ENCODE data around the gene SGTA. TPM values are rescaled to one million over a fixed set of nuclear protein-coding genes. Genes with fewer than 3 reads are reported as not detected.

SGTA gene
- total and polyA plus RNA-seq, 7 donors = 63.4 to 186 (median 99.1) TPM

DNA sequence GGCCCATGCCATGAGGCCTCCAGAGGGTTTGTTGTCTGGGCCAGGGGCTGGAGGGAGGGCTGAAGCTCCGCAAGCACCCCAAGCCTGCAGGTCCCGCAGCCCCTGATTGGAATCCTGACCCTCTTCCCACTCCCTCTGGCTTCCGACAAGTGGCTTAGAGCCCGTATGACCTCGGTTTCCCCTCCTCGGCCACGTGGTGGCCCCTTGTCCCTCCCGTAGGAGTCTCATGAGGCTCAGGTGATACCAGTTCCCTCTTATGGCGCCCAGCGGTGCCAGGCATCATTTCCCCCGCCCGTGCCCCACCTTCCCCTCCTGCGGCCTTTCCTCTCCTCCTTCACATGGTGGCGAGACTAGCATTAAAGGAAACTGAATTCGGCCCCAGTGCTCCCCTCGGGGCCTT, 8.4 kb upstream of the SGTA start:
- WGBS, 3 donors = 92 to 94% (median 92%) methylated on average over 16 of the region's 16 CpGs
- no peak overlapping the region for H3K27ac ChIP-seq
- no peak for ATAC-seq
- intact Hi-C loops (cut with DNase I) = no loop called here
- peaks cover 2% of the 10 kb centered on the region for H3K4me1 ChIP-seq
- H3K27me3 ChIP-seq (ENCODE audit: insufficient read depth in 3 of 3, low read length in 2 of 3) = no peaks in the 10 kb centered on the region
- H3K9me3 ChIP-seq = no peaks in the 10 kb centered on the region
- peaks cover 0 to 33% of the 10 kb centered on the region in 2 donors for H3K36me3 ChIP-seq (ENCODE audit: insufficient read depth in 1 of 2, low read depth in 1 of 2)
- no peak overlapping the region for H3K4me3 ChIP-seq
- DNase-seq = no peak
- TF ChIP-seq, protein P1, sequence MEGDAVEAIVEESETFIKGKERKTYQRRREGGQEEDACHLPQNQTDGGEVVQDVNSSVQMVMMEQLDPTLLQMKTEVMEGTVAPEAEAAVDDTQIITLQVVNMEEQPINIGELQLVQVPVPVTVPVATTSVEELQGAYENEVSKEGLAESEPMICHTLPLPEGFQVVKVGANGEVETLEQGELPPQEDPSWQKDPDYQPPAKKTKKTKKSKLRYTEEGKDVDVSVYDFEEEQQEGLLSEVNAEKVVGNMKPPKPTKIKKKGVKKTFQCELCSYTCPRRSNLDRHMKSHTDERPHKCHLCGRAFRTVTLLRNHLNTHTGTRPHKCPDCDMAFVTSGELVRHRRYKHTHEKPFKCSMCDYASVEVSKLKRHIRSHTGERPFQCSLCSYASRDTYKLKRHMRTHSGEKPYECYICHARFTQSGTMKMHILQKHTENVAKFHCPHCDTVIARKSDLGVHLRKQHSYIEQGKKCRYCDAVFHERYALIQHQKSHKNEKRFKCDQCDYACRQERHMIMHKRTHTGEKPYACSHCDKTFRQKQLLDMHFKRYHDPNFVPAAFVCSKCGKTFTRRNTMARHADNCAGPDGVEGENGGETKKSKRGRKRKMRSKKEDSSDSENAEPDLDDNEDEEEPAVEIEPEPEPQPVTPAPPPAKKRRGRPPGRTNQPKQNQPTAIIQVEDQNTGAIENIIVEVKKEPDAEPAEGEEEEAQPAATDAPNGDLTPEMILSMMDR (IDR thresholded peaks at IDR 0.05) = no peak

DNA sequence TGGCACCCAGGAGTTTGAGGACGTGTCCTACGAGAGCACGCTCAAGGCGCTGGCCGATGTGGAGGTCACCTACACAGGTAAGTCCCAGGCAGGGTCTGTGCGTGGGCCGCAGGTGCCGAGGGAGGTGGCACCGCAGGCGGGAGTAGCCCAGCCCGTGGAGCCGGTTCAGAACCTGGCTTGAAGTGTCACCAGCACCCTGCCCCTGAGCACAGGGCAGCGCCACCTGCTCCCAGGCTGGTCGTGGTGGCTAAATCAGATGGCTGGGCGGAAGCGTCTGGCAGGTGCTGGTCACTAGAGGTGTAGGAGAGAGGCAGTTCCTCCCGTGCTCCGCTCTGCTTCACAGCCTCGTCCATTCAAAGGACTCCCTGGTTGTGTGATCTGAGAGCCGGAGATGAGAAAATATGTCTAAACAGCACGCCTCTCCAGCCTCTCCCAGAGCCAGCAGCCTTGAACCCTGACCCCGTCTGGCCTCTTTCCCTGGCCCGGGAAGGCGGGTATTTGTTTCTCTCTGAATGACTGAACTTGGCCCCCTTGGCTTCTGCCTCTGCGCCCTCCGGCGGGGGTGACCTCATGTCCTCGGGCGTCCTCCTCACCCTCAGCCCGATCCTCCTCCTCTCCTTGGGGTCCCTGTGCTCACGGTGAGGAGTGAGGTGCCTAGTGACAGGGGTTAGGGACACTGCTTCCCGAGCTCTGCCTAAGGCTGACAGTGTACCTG, 7.6 kb upstream of the SGTA start:
- intact Hi-C loops (cut with DNase I) = no loop called here
- Histone ChIP-seq H3K4me3 (no peak overlapping the region), H3K9me3 (no peaks in the 10 kb centered on the region), H3K36me3 (ENCODE audit: insufficient read depth in 1 of 2, low read depth in 1 of 2) (peaks cover 0 to 30% of the 10 kb centered on the region in 2 donors), H3K27me3 (ENCODE audit: insufficient read depth in 3 of 3, low read length in 2 of 3) (no peaks in the 10 kb centered on the region), H3K27ac (no peak overlapping the region), H3K4me1 (peaks cover 9% of the 10 kb centered on the region)
- TF ChIP-seq, protein P1 (IDR thresholded peaks at IDR 0.05) = no peak
- 92 to 94% (median 94%) methylated on average over 32 of the region's 32 CpGs for WGBS, 3 donors
- DNase-seq = no peak
- no peak for ATAC-seq

DNA sequence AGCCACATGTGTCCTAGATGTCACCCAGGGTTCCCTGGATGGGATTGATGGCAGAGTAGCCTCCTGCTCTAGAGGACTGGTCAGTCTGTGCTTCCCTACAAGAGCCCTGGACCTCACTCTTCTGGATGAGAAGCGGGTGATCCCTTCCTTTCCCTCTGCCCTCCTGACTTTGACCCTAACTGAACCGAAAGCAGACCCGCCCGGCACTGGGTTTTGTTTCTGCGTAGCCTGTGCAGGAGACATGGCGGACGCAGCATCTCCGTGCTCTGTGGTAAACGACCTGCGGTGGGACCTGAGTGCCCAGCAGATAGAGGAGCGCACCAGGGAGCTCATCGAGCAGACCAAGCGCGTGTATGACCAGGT, 7.1 kb upstream of the SGTA start:
- intact Hi-C loops (cut with DNase I) = no loop called here
- Histone ChIP-seq H3K36me3 (ENCODE audit: insufficient read depth in 1 of 2, low read depth in 1 of 2) (peaks cover 0 to 26% of the 10 kb centered on the region in 2 donors), H3K4me1 (peaks cover 9% of the 10 kb centered on the region), H3K27me3 (ENCODE audit: insufficient read depth in 3 of 3, low read length in 2 of 3) (no peaks in the 10 kb centered on the region), H3K4me3 (no peak overlapping the region), H3K9me3 (no peaks in the 10 kb centered on the region), H3K27ac (no peak overlapping the region)
- no peak for DNase-seq
- TF ChIP-seq, protein P1 (IDR thresholded peaks at IDR 0.05) = no peak
- WGBS, 3 donors = 92 to 97% (median 97%) methylated on average over 14 of the region's 14 CpGs
- ATAC-seq = no peak

DNA sequence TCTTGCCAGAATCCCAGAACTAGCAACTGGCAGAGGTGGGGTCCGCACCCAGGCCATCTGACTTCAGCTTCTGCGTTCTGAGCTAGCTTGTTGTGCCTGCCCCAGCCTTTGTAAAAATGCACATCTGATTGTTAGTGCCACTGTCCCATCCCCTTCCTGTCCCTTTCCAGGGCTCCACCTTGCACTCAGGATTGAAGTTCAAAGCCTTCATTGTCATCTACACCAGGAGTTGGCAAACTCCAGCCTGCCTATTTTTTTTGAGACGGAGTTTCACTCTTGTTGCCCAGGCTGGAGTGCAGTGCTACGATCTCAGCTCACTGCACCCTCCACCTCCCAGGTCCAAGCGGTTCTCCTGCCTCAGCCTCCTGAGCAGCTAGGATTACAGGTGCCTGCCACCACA, 5.2 kb upstream of the SGTA start:
- 76 to 84% (median 77%) methylated on average over 5 of the region's 5 CpGs for WGBS, 3 donors
- TF ChIP-seq, protein P1 (IDR thresholded peaks at IDR 0.05) = no peak
- no peak for ATAC-seq
- peaks cover 0 to 15% of the 10 kb centered on the region in 2 donors for H3K36me3 ChIP-seq (ENCODE audit: insufficient read depth in 1 of 2, low read depth in 1 of 2)
- no peak overlapping the region for H3K27ac ChIP-seq
- intact Hi-C loops (cut with DNase I) = no loop called here
- no peaks in the 10 kb centered on the region for H3K9me3 ChIP-seq
- peaks cover 18% of the 10 kb centered on the region for H3K4me1 ChIP-seq
- H3K27me3 ChIP-seq (ENCODE audit: insufficient read depth in 3 of 3, low read length in 2 of 3) = no peaks in the 10 kb centered on the region
- no peak overlapping the region for H3K4me3 ChIP-seq
- DNase-seq = no peak

DNA sequence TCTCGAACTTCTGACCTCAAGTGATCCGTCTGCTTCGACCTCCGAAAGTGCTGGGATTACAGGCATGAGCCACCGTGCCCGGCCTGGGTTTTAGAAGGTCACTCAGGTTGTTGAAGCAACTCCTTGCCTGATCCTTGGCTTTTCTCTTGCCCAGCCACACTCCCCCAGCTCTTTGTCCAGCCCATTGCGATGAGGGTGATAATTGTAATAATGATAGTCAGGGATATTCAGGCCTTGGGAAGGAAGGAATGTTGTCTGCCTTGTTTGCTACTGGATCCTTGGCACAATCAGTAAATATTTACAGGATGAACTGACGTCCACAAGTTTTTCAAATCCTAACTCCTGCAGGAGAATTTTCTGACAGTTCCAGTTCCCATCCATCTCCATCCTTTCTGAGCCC, 4.0 kb upstream of the SGTA start:
- intact Hi-C loops (cut with DNase I) = no loop called here
- Histone ChIP-seq H3K27me3 (ENCODE audit: insufficient read depth in 3 of 3, low read length in 2 of 3) (no peaks in the 10 kb centered on the region), H3K9me3 (no peaks in the 10 kb centered on the region), H3K4me3 (no peak overlapping the region), H3K4me1 (peaks cover 23% of the 10 kb centered on the region), H3K36me3 (ENCODE audit: insufficient read depth in 1 of 2, low read depth in 1 of 2) (peaks cover 0 to 12% of the 10 kb centered on the region in 2 donors), H3K27ac (no peak overlapping the region)
- WGBS, 3 donors = 83 to 84% (median 84%) methylated on average over 8 of the region's 8 CpGs
- TF ChIP-seq, protein P1 (IDR thresholded peaks at IDR 0.05) = no peak
- DNase-seq = no peak
- no peak for ATAC-seq

All from psoas muscle (tissue), 8 donors.